Right atrium auricular region (tissue), 2 donors: ENCODE data around the gene GPSM1. TPM values are rescaled to one million over a fixed set of nuclear protein-coding genes. Genes with fewer than 3 reads are reported as not detected.
A peak's percentile ranks its signal among the peaks of the same experiment; 100 is the strongest.

ENCODE experiments used
- DNase-seq: peaks from one replicate; pipeline ENCODE4 v3.0.0-alpha.2; 2019; ENCODE audit warnings: low spot score
- H3K27ac ChIP-seq, 2 donors: fragments of 200-600 bp; sonication (generic); 1 replicate in 1 of 2; 2 replicates in 1 of 2; pipeline ENCODE4 v1.5.1; 2016 to 2019
- H3K27me3 ChIP-seq, 2 donors: fragments of 200-600 bp; sonication (generic); one replicate each; pipeline versions ENCODE4 v1.5.1 to v1.6.0; 2017 to 2019
- H3K36me3 ChIP-seq: fragments of 200-600 bp; sonication (generic); one replicate; pipeline ENCODE4 v1.5.1; 2016
- H3K4me1 ChIP-seq, 2 donors: fragments of 200-600 bp; sonication (generic); one replicate each; pipeline versions ENCODE4 v1.5.1 to v1.6.0; 2017 to 2019
- H3K4me3 ChIP-seq, 2 donors: fragments of 200-600 bp; sonication (generic); 1 replicate in 1 of 2; 2 replicates in 1 of 2; pipeline ENCODE4 v1.5.1; 2017 to 2019; ENCODE audit warnings: mild to moderate bottlenecking in 1 of 2, moderate library complexity in 1 of 2
- H3K9me3 ChIP-seq, 2 donors: fragments of 200-600 bp; sonication (generic); one replicate each; pipeline ENCODE4 v1.5.1; 2019
- total RNA-seq, 2 donors: library from RNA; depleted of rRNA; stranded (reverse); fragments of >200 nt; gene quantifications; one replicate each; pipeline ENCODE4 v1.1.0, GENCODE V29; 2016
- TF ChIP-seq, protein P1 (sequence below), 2 donors: fragments of 200-600 bp; sonication (generic); IDR thresholded peaks; one replicate each; pipeline ENCODE4 v1.5.1; 2019; ENCODE audit warnings: antibody characterized with exemption in 2 of 2

The GPSM1 gene
- total RNA-seq, 2 donors from 2014 or later = 39.4 to 44.5 TPM

DNA sequence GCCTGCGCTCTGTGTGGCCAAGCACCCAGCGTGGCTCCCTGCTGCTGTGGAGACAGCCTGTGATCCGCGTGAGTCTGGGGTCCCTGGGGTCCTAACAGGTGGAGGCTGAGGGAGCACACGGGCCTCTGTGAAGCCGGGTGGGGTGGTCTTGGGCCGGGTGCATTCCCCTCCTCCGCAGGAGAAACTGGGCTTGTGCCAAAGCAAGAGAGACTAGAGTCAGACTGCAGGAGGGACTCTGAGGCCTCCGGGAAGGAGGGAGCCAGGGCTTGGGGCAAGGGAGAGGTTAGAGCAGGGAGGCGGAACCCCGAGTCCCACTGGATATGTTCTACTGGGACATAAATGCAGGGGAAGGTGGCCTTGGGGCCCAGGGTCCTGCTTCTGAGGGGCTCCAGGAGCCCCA, 25.7 kb downstream of the GPSM1 start:
- Histone ChIP-seq H3K36me3 (peaks cover 12% of the 10 kb centered on the region), H3K9me3 (no peaks in the 10 kb centered on the region), H3K27ac (peak overlapping the region; percentile 89 to 97), H3K27me3 (no peaks in the 10 kb centered on the region), H3K4me3 (peak overlapping the region; percentile 25 to 34), H3K4me1 (peaks cover 0 to 40% of the 10 kb centered on the region in 2 donors)
- TF ChIP-seq, protein P1, sequence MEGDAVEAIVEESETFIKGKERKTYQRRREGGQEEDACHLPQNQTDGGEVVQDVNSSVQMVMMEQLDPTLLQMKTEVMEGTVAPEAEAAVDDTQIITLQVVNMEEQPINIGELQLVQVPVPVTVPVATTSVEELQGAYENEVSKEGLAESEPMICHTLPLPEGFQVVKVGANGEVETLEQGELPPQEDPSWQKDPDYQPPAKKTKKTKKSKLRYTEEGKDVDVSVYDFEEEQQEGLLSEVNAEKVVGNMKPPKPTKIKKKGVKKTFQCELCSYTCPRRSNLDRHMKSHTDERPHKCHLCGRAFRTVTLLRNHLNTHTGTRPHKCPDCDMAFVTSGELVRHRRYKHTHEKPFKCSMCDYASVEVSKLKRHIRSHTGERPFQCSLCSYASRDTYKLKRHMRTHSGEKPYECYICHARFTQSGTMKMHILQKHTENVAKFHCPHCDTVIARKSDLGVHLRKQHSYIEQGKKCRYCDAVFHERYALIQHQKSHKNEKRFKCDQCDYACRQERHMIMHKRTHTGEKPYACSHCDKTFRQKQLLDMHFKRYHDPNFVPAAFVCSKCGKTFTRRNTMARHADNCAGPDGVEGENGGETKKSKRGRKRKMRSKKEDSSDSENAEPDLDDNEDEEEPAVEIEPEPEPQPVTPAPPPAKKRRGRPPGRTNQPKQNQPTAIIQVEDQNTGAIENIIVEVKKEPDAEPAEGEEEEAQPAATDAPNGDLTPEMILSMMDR (IDR thresholded peaks at IDR 0.05) = no peak
- no peak for DNase-seq

DNA sequence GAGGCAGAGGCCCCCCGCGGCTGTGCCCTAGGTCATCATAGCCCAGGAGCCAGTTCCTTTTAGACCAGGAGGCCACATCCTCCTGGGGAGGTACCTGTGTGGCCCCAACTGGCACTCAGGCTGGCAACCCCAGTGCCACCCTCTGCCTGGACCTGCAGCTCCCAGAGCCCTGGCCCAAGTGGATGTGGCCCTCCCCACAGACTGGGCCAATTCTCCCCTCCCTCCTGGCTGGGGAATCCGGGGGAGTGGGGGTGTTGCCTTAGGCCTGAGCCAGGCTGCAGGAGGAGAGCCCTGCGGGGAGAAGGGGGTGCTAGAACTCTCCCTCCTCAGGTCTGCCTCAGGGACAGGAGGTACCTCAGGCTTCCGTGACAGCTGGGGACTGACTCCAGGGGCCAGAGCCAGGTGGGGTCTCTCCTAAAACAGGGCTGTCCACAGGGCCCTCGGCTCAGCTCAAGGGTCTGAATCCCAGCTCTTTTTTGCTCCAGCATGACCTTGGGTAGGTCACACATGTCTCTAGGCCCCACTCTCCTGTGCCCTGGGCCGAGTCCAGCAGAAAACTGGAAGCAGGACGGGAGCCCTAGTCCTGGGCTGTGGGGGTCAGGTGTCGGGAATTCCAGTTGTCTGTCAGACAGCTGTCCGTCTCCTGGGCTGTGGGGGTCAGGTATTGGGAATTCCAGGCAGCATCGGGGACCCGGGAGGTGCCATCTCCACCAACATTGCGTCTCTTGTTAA, 26.6 kb downstream of the GPSM1 start:
- Histone ChIP-seq H3K36me3 (peaks cover 18% of the 10 kb centered on the region), H3K27ac (peak overlapping the region; percentile 89 to 97), H3K9me3 (no peaks in the 10 kb centered on the region), H3K4me1 (peaks cover 0 to 38% of the 10 kb centered on the region in 2 donors), H3K4me3 (peak overlapping the region; percentile 25 to 34), H3K27me3 (no peaks in the 10 kb centered on the region)
- TF ChIP-seq, protein P1 (IDR thresholded peaks at IDR 0.05) = no peak
- no peak for DNase-seq

DNA sequence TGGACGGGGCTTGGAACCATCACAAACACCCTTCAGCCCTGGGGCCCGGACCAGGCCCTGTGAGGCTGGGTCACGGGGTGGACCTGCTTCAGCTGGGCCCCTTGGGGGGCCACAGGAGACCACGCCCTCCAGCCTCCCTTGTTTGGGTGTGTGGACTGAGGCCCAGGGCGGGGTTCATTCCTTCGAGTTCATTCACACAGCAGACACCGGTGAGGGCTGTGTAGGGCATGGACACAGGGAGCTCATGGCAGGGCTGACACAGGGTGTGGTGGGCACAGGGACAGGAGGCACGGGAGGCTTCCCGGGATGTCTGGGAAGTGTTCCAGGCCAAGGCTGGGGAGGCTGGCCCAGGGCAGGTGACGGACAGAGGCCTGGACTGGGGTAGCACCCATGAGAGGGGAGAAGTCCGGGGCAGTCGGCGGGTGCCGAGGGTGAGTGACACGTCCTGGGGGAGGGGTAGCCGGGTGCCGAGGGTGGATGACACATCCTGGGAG, 27.3 kb downstream of the GPSM1 start:
- TF ChIP-seq, protein P1 (IDR thresholded peaks at IDR 0.05) = no peak
- H3K27ac ChIP-seq = peak overlapping the region; percentile 89 to 97

DNA sequence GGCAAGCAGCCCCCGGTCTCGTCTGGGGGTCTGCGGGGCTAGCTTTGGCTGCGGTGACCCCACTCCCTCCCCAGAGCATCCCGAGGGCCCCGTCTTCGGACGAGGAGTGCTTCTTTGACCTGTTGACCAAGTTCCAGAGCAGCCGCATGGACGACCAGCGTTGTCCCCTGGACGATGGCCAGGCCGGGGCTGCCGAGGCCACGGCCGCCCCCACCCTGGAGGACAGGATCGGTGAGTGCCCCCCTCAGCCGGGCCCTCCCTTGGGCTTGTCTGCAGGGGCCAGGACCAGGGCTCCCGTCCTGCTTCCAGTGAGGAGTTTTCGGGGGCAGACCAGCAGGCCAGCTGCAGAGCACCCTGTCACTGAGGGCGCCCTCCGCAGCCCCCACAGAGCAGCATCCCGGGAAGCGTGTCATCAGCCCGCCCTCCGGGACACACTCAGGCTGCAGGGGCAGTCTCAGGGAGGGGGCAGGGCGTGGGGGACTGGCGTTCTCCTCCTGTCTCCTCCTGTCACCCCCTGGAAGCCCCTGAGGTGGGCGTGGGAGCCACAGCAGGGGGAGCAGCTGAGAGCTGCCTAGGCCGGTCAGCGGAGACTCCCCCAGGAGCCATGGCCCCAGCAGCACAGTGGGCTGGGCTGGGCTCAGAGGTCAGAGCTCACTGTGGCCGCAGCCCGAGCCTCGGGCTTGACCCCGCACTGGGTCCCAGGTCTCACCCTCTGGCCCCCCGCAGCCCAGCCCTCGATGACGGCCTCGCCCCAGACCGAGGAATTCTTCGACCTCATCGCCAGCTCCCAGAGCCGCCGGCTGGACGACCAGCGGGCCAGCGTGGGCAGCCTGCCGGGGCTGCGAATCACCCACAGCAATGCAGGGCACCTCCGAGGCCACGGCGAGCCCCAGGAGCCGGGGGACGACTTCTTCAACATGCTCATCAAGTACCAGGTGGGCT, 28.5 kb downstream of the GPSM1 start:
- peak overlapping the region in 1 of 2 donors; percentile 39 for H3K4me3 ChIP-seq
- DNase-seq = no peak
- H3K27me3 ChIP-seq = no peaks in the 10 kb centered on the region
- peak overlapping the region; percentile 74 to 79 for H3K27ac ChIP-seq
- H3K36me3 ChIP-seq = peaks cover 18% of the 10 kb centered on the region
- H3K9me3 ChIP-seq = no peaks in the 10 kb centered on the region
- peaks cover 0 to 48% of the 10 kb centered on the region in 2 donors for H3K4me1 ChIP-seq
- TF ChIP-seq, protein P1 (IDR thresholded peaks at IDR 0.05) = no peak

More for the DNA sequence above, 27.3 kb downstream of the GPSM1 start:
- Histone ChIP-seq H3K27me3 (no peaks in the 10 kb centered on the region), H3K36me3 (peaks cover 18% of the 10 kb centered on the region), H3K9me3 (no peaks in the 10 kb centered on the region), H3K4me3 (peak overlapping the region; percentile 25 to 34), H3K4me1 (peaks cover 0 to 38% of the 10 kb centered on the region in 2 donors)
- DNase-seq = peak; percentile 80

DNA sequence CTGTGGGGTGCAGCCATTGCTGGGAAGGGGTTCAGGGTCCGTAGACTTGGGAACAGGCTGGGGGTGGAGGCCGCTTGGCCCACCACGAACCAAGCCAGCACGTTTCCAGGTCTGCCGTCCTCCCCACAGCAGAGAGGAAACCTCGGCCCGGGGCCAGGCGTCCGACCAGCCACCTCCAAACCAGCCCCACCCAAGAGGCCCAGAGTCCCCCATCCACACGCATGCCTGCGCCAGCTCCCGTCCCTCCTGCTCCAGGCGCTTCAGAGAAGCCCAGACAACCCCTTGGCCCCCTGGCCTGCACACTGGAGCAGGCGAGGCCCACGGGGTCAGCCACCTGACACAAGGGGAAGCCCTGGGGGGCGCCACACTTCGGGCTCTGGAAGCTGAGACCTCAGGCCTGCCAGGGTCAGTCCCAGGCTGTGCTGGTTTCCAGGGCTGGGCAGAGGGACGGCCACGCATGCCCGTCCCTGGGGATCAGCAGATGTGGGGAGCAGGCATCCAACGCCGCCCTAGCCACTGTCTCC, 29.9 kb downstream of the GPSM1 start:
- no peak for DNase-seq
- no peaks in the 10 kb centered on the region for H3K27me3 ChIP-seq
- no peak overlapping the region for H3K4me3 ChIP-seq
- TF ChIP-seq, protein P1 (IDR thresholded peaks at IDR 0.05) = no peak
- no peaks in the 10 kb centered on the region for H3K9me3 ChIP-seq
- H3K4me1 ChIP-seq = peaks cover 0 to 58% of the 10 kb centered on the region in 2 donors
- peaks cover 18% of the 10 kb centered on the region for H3K36me3 ChIP-seq
- H3K27ac ChIP-seq = peak overlapping the region; percentile 74 to 79
